HepG2 (cell line): ENCODE data around the gene SNAPIN.

Experiments used
- AKAP8 ChIP-seq: sonication (generic); formaldehyde crosslinking; IDR thresholded peaks from 2 replicates; pipeline ENCODE4 v1.5.1; 2020; ENCODE audit warnings: mild to moderate bottlenecking, missing genetic modification reagents
- EZH2 ChIP-seq: conservative IDR thresholded peaks from 2 replicates; pipeline ENCODE4 v1.6.1; 2012; ENCODE audit warnings: mild to moderate bottlenecking, low read depth, low read length, moderate library complexity
- HDAC6 ChIP-seq: fragments of 200-600 bp; sonication (generic); IDR thresholded peaks from 2 replicates; pipeline ENCODE4 v1.7.0; 2017; ENCODE audit warnings: mild to moderate bottlenecking, antibody characterized with exemption, low read length, low read depth
- HHEX ChIP-seq: IDR thresholded peaks from 2 replicates; pipeline ENCODE4 v1.6.1; 2016; ENCODE audit warnings: control low read depth
- HMGA1 ChIP-seq: sonication (generic); formaldehyde crosslinking; conservative IDR thresholded peaks from 2 replicates; pipeline ENCODE4 v1.4.0; 2020; ENCODE audit warnings: missing genetic modification reagents
- MAX ChIP-seq: IDR thresholded peaks from 2 replicates; pipeline ENCODE4 v1.6.1; 2012; ENCODE audit warnings: inconsistent platforms
- TF ChIP-seq, protein P1 (sequence below): sonication (generic); formaldehyde crosslinking; IDR thresholded peaks from 2 replicates; pipeline ENCODE4 v1.5.0; 2020; ENCODE audit warnings: mild to moderate bottlenecking, missing genetic modification reagents, moderate library complexity

GRCh38 chr1:153693466-153693865, 35.0 kb downstream of the SNAPIN start:
- TF ChIP-seq, protein P1, sequence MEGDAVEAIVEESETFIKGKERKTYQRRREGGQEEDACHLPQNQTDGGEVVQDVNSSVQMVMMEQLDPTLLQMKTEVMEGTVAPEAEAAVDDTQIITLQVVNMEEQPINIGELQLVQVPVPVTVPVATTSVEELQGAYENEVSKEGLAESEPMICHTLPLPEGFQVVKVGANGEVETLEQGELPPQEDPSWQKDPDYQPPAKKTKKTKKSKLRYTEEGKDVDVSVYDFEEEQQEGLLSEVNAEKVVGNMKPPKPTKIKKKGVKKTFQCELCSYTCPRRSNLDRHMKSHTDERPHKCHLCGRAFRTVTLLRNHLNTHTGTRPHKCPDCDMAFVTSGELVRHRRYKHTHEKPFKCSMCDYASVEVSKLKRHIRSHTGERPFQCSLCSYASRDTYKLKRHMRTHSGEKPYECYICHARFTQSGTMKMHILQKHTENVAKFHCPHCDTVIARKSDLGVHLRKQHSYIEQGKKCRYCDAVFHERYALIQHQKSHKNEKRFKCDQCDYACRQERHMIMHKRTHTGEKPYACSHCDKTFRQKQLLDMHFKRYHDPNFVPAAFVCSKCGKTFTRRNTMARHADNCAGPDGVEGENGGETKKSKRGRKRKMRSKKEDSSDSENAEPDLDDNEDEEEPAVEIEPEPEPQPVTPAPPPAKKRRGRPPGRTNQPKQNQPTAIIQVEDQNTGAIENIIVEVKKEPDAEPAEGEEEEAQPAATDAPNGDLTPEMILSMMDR (CRISPR knock-in tag): no peak
- TF ChIP-seq AKAP8 (CRISPR knock-in tag): no peak
- no peak for TF ChIP-seq EZH2
- no peak for TF ChIP-seq HHEX
- TF ChIP-seq HDAC6: no peak
- TF ChIP-seq HMGA1 (CRISPR knock-in tag): no peak
- TF ChIP-seq MAX: no peak
